HG02610 (cell line): ENCODE results near the gene ATG3.
"Not testable (repeated sequence)": the region's sequence is repeated elsewhere in the genome, so short reads cannot be mapped to it uniquely, and the experiment has no call there.

Source experiments
- ATAC-seq: cut with Tn5 transposase; IDR thresholded peaks from one replicate; pipeline ENCODE4 v1.9.1; 2021; ENCODE audit warnings: mild to moderate bottlenecking, moderate library complexity; ENCODE audit not compliant: unreplicated experiment

The ATG3 gene

DNA sequence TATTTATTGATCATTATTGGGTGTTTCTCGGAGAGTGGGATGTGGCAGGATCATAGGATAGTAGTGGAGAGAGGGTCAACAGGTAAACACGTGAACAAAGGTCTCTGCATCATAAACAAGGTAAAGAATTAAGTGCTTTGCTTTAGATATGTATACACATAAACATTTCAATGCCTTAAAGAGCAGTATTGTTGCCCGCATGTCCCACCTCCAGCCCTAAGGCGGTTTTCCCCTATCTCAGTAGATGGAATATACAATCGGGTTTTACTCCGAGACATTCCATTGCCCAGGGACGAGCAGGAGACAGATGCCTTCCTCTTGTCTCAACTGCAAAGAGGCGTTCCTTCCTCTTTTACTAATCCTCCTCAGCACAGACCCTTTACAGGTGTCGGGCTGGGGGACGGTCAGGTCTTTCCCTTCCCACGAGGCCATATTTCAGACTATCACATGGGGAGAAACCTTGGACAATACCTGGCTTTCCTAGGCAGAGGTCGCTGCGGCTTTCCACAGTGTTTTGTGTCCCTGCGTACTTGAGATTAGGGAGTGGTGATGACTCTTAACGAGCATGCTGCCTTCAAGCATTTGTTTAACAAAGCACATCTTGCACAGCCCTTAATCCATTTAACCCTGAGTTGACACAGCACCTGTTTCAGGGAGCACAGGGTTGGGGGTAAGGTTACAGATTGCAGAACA lies 2.6 kb upstream of the ATG3 start:
- not testable (repeated sequence) for ATAC-seq

GRCh38 chr3:112561484-112561733 lies 353 bp downstream of the ATG3 start:
- ATAC-seq = peak; percentile 45

- ATAC-seq = peak; percentile 28
Measured at GRCh38 chr3:112560721-112561483, 860 bp downstream of the ATG3 start.

GRCh38 chr3:112560307-112560706 lies 1.5 kb downstream of the ATG3 start:
- no peak for ATAC-seq

GRCh38 chr3:112557976-112558375 lies 3.8 kb downstream of the ATG3 start:
- no peak for ATAC-seq

DNA sequence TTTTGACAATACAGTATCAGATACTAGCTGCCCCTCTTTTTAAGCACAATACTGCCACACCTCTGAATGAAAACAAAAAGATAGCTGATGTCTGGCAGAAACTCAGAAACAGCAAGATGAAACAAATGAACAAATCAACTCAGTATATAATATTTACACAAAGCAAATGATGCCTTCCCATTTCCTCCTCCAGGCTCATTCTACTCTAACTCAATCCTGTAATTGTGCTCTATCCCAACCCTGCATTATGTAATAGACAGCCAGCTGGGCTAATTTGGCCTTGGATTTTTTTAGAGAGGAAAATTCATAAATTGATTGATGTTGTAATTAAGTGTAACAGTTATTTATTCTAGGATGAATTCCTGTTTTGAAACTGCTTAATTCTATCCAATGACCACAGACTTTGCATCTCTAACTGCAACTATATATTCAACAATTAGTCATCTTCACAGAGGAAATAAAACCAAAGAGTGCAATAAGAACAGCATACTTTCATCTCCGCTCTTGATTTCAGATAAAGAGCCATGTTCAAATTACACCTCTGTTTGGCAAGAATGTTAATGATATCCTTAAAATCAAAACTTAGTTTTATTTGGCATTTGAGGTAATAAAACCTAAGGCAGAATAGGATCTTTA lies 6.1 kb downstream of the ATG3 start:
- no peak for ATAC-seq

GRCh38 chr3:112550859-112551258 lies 10.9 kb downstream of the ATG3 start:
- ATAC-seq = no peak

DNA sequence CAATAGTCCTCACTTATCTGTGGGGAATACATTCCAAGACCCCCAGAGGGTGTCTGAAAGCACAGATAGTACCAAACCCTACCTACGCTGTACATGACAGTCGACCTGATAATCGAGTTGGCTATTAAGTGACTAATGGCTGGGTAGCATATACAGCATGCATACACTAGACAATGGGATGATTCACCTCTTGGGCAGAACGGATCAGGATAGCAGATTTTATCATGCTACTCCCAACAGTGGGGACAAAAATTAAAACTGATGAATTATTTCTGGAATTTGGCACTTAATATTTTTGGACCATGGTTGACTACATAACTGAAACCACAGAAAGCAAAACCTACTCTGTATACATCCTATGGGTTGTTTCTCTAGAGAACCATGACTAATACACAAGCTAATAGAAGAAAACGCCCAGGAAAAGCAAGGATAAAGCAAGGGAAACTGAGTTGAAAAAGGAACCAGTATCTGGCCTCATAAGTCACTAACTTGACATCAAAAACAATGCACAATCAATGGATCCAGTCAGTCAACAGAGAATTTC lies 15.5 kb downstream of the ATG3 start:
- ATAC-seq = no peak

GRCh38 chr3:112539825-112540650 lies 21.7 kb downstream of the ATG3 start:
- ATAC-seq = peak; percentile 97

DNA sequence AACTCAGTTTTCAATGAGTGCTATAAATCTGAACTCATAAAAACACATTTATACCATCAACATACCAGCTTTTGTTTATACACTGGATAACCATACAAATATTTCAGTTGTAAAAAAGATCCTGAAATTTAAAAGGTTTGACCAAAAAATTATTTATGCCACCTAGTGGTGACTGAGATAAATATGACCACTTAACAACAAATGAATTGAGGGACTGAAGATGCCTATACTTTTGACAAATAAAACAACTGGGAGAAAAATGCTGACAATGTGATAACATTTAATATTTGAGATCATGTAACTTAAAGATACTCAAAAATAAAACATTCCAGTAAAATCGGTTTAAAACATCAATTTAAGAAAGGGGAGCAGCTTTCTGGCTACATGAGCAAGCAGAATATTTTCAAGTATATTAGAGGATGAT lies 30.4 kb downstream of the ATG3 start:
- ATAC-seq = no peak

DNA sequence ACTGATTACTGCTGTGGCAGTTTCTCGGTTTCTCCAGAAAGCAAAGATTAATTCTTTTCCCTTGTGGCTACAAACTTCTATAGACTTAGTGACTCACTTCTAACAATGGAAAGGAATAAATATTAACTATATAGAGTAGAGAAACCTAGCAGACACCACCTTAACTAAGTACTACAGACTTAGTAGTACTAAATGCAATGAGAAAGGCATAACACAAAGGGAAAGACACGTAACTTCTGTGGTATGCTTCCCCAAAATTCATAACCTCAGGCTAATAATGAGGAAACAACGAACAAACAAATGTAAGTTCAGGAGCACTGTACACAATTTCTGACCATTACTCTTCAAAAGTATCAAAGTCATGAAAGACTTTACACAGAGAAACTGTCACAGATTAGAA lies 31.2 kb downstream of the ATG3 start:
- no peak for ATAC-seq

- not testable (repeated sequence) for ATAC-seq
Measured at GRCh38 chr3:112524127-112524526, 37.6 kb downstream of the ATG3 start.

DNA sequence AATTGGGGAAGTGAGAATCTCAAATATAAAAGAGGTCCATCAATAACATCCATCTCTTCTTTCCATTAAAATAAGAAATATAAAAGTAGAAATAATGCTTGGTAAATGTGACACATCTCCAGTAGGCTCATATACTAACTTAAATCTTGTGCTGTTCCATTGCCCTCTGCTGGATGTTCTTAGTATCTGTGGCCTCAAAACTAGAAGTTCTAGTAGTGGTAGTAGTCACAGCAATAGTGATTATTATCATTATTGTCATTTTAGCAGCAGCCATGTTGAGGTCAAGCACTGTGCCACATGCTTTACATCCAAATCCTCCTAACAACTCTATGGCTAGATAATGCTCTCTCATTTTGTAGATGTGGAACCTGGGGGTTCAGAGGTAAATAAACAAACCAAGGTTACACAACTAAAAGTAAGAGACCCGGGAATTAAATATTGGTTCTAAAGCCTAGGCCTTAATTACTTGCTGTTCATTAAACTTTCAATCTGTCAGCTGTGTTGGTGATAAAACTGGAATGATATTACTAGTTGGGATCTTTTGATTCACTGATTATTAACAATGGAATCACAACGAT lies 42.2 kb downstream of the ATG3 start:
- ATAC-seq = peak; percentile 61

GRCh38 chr3:112518970-112519369 lies 42.8 kb downstream of the ATG3 start:
- not testable (repeated sequence) for ATAC-seq

- ATAC-seq = peak; percentile 99
Measured at GRCh38 chr3:112514527-112515128, 47.1 kb downstream of the ATG3 start.

- ATAC-seq = no peak
Measured at GRCh38 chr3:112512320-112512719, 49.4 kb downstream of the ATG3 start.

DNA sequence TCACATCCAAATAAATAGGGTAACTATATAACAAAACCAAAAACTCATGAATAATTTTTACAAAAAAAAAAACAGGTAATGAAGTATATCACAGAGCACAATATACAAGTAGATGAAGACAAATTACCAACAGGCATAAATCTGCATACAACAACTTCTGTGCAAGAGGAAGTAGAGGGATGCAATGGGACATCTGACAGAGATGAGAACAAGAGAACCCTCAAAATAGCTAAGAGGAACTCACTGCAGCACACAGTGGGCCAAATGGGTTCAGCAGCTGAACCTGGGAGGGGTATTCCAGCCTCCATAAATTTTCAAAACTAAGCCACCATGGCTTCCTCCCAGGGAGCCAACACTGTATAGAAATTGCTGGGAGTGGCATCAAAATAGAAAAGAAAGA lies 52.9 kb downstream of the ATG3 start:
- ATAC-seq = no peak

GRCh38 chr3:112508261-112508660 lies 53.5 kb downstream of the ATG3 start:
- ATAC-seq = no peak

DNA sequence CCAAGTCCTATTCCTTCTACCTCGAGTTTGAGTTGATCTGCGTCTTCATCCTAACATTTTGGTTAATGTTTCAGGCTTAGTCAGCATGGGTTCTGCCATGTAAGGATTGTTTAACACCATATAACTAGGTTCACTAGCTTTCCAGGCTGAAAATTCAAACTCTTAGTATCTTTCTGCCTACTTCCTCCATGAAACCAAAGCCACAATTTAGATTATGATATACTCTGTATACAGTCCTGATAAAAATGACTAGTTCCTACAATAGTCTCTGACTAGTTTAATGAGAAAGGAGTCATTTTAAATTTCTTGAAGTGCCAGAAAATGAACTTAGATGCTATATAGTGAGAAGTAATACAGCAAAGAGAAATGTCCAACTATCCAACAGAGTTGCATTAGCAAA lies 55.9 kb downstream of the ATG3 start:
- no peak for ATAC-seq

GRCh38 chr3:112504123-112504522 lies 57.6 kb downstream of the ATG3 start:
- no peak for ATAC-seq
